ENCODE results near the gene MPI. TPM values are rescaled to one million over a fixed set of nuclear protein-coding genes. Genes with fewer than 3 reads are reported as not detected.
A peak's percentile ranks its signal among the peaks of the same experiment; 100 is the strongest.
"Not testable (repeated sequence)": the region's sequence is repeated elsewhere in the genome, so short reads cannot be mapped to it uniquely, and the experiment has no call there.

MPI gene
- total RNA-seq, 1 donor from 2014 or later = 35.0 TPM

GRCh38 chr15:74882528-74882927 is 7.3 kb upstream of the MPI start:
- TF ChIP-seq CTCF (IDR thresholded peaks at IDR 0.05; ENCODE audit: insufficient read depth, low read length, severe bottlenecking) = no peak
- DNase-seq (ENCODE audit: low read depth) (no peak), FAIRE-seq (no peak)
- Histone ChIP-seq H3K27me3 (ENCODE audit: control insufficient read depth, insufficient read depth, low read length) (no peaks in the 10 kb centered on the region), H3K4me3 (ENCODE audit: low read depth, low read length) (no peak overlapping the region), H3K36me3 (ENCODE audit: control insufficient read depth, insufficient read depth, low read length) (no peaks in the 10 kb centered on the region)

- no peak for FAIRE-seq
- H3K36me3 ChIP-seq (ENCODE audit: control insufficient read depth, insufficient read depth, low read length) = no peaks in the 10 kb centered on the region
Observed at GRCh38 chr15:74884428-74885223, 5.2 kb upstream of the MPI start.

GRCh38 chr15:74885461-74885860 is 4.4 kb upstream of the MPI start:
- no peaks in the 10 kb centered on the region for H3K27me3 ChIP-seq (ENCODE audit: control insufficient read depth, insufficient read depth, low read length)
- FAIRE-seq (no peak), DNase-seq (ENCODE audit: low read depth) (no peak)
- H3K36me3 ChIP-seq (ENCODE audit: control insufficient read depth, insufficient read depth, low read length) = no peaks in the 10 kb centered on the region
- no peak for TF ChIP-seq CTCF (IDR thresholded peaks at IDR 0.05; ENCODE audit: insufficient read depth, low read length, severe bottlenecking)
- H3K4me3 ChIP-seq (ENCODE audit: low read depth, low read length) = no peak overlapping the region

More at GRCh38 chr15:74884428-74885223, 5.2 kb upstream of the MPI start:
- no peaks in the 10 kb centered on the region for H3K27me3 ChIP-seq (ENCODE audit: control insufficient read depth, insufficient read depth, low read length)
- no peak for TF ChIP-seq CTCF (IDR thresholded peaks at IDR 0.05; ENCODE audit: insufficient read depth, low read length, severe bottlenecking)
- H3K4me3 ChIP-seq (ENCODE audit: low read depth, low read length) = no peak overlapping the region
- peak; percentile 46 for DNase-seq (ENCODE audit: low read depth)

GRCh38 chr15:74887537-74888193 is 2.2 kb upstream of the MPI start:
- not testable (repeated sequence) for FAIRE-seq; H3K4me3 ChIP-seq (ENCODE audit: low read depth, low read length); DNase-seq (ENCODE audit: low read depth); H3K27me3 ChIP-seq (ENCODE audit: control insufficient read depth, insufficient read depth, low read length); H3K36me3 ChIP-seq (ENCODE audit: control insufficient read depth, insufficient read depth, low read length)

- FAIRE-seq = no peak
- no peak for DNase-seq (ENCODE audit: low read depth)
- no peaks in the 10 kb centered on the region for H3K27me3 ChIP-seq (ENCODE audit: control insufficient read depth, insufficient read depth, low read length)
- TF ChIP-seq CTCF (IDR thresholded peaks at IDR 0.05; ENCODE audit: insufficient read depth, low read length, severe bottlenecking) = no peak
- H3K4me3 ChIP-seq (ENCODE audit: low read depth, low read length) = no peak overlapping the region
- peaks cover 11% of the 10 kb centered on the region for H3K36me3 ChIP-seq (ENCODE audit: control insufficient read depth, insufficient read depth, low read length)
Observed at GRCh38 chr15:74888716-74889115, 1.1 kb upstream of the MPI start.

- FAIRE-seq (no peak), DNase-seq (ENCODE audit: low read depth) (peak; percentile 28)
Observed at GRCh38 chr15:74889390-74889882, 406 bp upstream of the MPI start.

More at GRCh38 chr15:74889390-74889882, 406 bp upstream of the MPI start:
- no peaks in the 10 kb centered on the region for H3K27me3 ChIP-seq (ENCODE audit: control insufficient read depth, insufficient read depth, low read length)
- H3K4me3 ChIP-seq (ENCODE audit: low read depth, low read length) = peak overlapping the region; percentile 75
- peaks cover 11% of the 10 kb centered on the region for H3K36me3 ChIP-seq (ENCODE audit: control insufficient read depth, insufficient read depth, low read length)
- TF ChIP-seq CTCF (IDR thresholded peaks at IDR 0.05; ENCODE audit: insufficient read depth, low read length, severe bottlenecking) = no peak

All from bronchial epithelial cell (primary cell).